Ishikawa (cell line): Measurements from ENCODE around the gene HDGFL1.

Experiments used
- CEBPB ChIP-seq: IDR thresholded peaks from 2 replicates; pipeline ENCODE4 v1.6.1; 2012
- CREB1 ChIP-seq: IDR thresholded peaks from 2 replicates; pipeline ENCODE4 v1.6.1; 2012; ENCODE audit warnings: low read depth
- EGR1 ChIP-seq: IDR thresholded peaks from 2 replicates; pipeline ENCODE4 v1.6.1; 2012
- EP300 ChIP-seq: IDR thresholded peaks from 2 replicates; pipeline ENCODE4 v1.6.1; 2012; ENCODE audit warnings: borderline replicate concordance
- TCF12 ChIP-seq: IDR thresholded peaks from 2 replicates; pipeline ENCODE4 v1.6.1; 2012; ENCODE audit warnings: low read depth
- YY1 ChIP-seq: IDR thresholded peaks from 2 replicates; pipeline ENCODE4 v1.6.1; 2012; ENCODE audit warnings: low read depth
- TF ChIP-seq, protein P1 (sequence below): IDR thresholded peaks from 2 replicates; pipeline ENCODE4 v1.6.1; 2012

DNA sequence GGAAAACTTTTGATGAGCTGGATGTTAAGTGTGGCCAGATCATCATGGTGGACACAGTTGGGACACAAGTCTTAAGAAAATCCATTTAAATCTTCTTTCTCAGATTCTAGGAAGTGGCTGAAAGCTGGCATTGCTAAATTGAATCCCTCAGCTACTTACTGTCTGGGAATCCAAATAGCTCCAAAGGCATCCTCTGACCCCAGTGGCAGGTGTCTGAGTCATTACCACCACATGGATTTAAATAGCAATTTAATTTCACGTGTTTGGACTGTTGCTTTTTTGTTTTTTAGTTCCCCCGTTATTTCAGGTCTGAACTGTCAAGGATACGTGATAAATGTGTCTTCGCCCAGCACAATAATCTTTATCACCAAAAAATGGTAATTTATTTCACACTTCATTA, 33.2 kb upstream of the HDGFL1 start:
- TF ChIP-seq YY1 (no peak), EP300 (no peak), CREB1 (no peak), EGR1 (no peak), TCF12 (no peak), CEBPB (no peak)
- TF ChIP-seq, protein P1, sequence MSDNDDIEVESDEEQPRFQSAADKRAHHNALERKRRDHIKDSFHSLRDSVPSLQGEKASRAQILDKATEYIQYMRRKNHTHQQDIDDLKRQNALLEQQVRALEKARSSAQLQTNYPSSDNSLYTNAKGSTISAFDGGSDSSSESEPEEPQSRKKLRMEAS = no peak
